HG03575 (cell line): Measurements from ENCODE around the gene DHRS9.
A peak's percentile ranks its signal among the peaks of the same experiment; 100 is the strongest.
"Not testable (repeated sequence)": the region's sequence is repeated elsewhere in the genome, so short reads cannot be mapped to it uniquely, and the experiment has no call there.

ENCODE experiments used
- ATAC-seq: cut with Tn5 transposase; IDR thresholded peaks from one replicate; pipeline ENCODE4 v1.9.1; 2021; ENCODE audit not compliant: unreplicated experiment, insufficient number of reproducible peaks, low FRiP score; ENCODE audit errors: extremely low read depth

DHRS9 gene

DNA sequence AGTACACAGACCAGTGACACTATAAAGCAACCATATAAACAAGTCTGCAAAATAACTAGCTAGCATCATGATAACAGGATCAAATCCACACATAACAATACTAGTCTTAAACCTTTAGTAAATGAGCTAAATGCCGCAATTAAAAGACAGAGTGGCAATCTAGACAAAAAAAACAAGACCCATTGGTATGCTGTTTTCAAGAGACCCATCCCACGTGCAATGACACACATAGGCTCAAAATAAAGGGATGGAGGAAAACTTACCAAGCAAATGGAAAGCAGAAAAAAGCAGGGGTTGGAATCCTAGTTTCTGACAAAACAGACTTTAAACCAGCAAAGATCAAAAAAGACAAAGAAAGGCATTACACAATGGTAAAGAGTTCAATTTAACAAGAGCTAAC lies 14.8 kb upstream of the DHRS9 start:
- not testable (repeated sequence) for ATAC-seq

GRCh38 chr2:169064199-169064598 lies 5.2 kb upstream of the DHRS9 start:
- ATAC-seq, result not testable (repeated sequence)

- no peak for ATAC-seq
Measured at GRCh38 chr2:169065422-169065821, 3.9 kb upstream of the DHRS9 start.

- ATAC-seq, result no peak
Measured at GRCh38 chr2:169065864-169066517, 3.4 kb upstream of the DHRS9 start.

DNA sequence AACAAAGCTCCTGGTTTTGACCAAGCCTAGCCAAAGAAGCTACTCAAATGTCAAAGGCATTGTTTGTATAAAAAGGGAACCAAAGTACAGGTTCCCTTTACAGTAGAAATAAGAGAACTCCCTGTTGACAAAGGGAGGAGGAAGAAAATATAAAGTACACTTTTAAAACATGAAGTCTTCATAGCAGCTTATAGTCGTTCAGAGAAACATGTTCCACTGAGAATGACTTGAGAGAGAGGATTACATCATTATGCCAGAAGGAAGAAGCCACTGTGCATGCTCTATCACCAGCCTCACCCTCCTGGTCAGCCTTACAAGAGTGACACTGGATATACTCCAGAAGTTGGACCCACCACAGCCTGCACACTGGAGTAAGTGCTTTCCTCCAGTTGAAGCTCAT lies 2.5 kb upstream of the DHRS9 start:
- ATAC-seq, result no peak

DNA sequence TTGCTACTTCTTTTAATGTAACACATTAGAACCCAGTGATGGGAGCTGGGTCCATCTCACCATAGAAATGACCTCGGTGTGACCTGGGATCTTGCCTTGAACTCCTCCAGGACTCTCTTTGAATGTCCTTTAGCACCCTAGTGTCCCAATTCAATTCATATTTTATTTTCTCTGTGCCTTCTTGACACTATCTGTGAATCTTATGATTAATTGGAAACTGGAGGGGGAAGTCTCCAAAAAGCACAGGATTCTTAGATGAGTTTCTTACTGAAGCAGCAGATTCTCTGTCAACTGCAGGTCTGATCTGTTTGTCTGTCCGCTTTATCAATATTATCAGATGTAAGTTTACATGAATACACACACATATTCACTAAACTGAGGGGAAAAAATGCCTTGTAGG lies 470 bp downstream of the DHRS9 start:
- no peak for ATAC-seq

DNA sequence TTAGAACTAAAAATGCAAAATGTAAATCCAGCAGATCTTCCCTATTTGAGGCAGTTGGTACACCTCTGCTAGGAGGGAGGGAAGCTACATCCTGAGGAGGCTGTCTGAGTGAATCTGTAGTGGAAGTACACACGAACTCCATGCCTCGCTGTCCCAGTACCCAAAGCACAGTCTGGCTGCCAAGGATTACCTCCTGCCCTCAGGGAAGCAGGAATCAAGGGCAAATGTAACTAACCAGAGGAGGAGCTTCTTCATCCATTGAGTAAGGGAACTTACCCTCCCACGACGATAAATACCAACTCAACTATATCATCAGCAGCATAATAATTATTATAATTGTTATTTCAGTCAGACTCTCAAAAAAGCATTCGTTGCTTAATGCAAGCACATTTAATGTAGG lies 2.1 kb downstream of the DHRS9 start:
- ATAC-seq, result no peak

- ATAC-seq, result peak; percentile 43
Measured at GRCh38 chr2:169072163-169072925, 3.0 kb downstream of the DHRS9 start.

GRCh38 chr2:169073211-169073962 lies 4.0 kb downstream of the DHRS9 start:
- no peak for ATAC-seq

DNA sequence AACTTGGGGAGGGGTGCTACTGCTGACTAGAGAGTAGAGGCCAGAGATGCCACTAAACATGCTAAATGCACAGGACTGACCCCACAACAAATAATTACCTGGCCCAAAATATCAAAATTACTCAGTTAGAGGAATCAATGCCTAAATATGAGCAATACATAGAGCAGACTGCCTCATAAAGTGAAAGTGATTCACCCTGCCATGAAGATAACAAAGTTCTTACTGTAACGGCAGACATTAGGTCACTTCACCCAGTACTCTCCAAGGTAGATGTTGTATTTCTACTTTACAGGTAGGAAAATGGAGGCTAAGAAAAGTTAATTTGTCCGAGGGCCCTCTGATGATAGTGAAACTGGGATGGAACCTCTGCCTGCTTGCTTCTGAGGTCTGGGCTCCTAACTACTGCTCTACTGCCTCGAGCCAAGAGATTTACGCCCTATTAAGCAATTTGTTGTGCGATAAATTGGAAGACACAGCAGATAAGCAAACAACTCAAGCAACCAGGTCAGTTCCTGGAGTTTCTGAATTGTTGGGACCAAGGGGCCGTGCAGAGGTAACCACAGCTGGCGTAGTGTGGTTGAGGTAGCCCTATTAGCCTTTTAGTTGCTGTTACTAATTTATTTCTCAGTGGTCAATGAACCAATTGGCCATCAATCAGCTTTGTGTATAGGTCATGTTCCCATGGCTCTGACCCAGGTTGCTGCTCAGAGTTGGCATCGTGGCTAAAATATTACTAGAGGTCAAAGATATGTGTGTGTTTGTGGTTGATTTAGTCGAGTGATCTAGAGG lies 4.8 kb downstream of the DHRS9 start:
- no peak for ATAC-seq

GRCh38 chr2:169077674-169078240 lies 8.4 kb downstream of the DHRS9 start:
- ATAC-seq, result no peak

- ATAC-seq, result no peak
Measured at GRCh38 chr2:169080250-169081069, 11.1 kb downstream of the DHRS9 start.

GRCh38 chr2:169081551-169081950 lies 12.2 kb downstream of the DHRS9 start:
- ATAC-seq, result no peak

- peak; percentile 57 for ATAC-seq
Measured at GRCh38 chr2:169082995-169083394, 13.6 kb downstream of the DHRS9 start.

DNA sequence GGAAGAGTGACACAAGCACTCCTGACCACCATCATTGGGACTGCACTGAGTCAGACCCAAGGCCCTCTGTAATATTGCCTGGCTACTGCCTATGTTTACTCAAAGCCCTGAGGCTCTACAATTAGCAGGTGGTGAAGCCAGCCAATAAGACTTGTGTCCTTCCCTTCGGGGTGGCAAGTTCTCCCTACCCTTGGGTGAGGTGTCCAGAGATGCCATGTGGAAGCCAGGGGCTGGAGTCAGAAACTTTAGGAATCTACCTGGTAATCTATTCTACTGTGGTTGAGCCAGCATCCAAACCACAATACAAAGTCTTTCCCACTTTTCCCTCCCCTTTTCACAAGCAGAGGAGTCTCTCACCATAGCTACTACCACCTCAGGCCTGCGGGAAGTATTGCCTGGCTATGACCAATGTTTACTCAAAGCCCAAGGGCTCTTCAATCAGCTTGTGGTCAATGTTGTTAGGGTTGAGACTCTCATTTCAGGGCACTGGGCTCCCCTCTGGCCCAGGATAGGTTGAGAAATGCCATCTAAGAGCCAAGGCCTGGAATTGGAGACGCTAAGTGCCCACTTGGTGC lies 17.6 kb downstream of the DHRS9 start:
- ATAC-seq, result no peak

GRCh38 chr2:169087757-169088379 lies 18.5 kb downstream of the DHRS9 start:
- no peak for ATAC-seq

DNA sequence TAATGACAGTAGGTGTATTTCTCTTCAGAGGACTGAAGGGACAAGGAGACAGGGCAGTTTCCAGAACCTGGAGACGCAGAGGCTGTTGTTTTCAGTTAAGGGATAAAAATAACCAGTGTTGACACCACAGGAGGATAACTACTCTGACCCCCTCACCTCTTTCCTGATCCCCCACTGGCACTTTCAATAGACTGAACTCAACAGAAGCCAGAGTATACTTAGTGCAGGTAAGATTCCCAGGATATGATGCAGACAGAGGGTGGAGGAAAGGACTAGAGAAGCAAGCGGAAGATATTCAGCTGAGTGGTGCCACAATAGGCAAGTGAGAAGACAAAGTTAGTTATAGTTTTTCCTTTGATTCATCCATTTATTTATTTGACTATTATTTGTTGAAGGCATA lies 19.8 kb downstream of the DHRS9 start:
- ATAC-seq, result no peak
